ENCODE data around the gene ODC1. TPM values are rescaled to one million over a fixed set of nuclear protein-coding genes. Genes with fewer than 3 reads are reported as not detected.

The ODC1 gene
- total RNA-seq, 1 experiment from 2014 or later = 46.6 TPM

DNA sequence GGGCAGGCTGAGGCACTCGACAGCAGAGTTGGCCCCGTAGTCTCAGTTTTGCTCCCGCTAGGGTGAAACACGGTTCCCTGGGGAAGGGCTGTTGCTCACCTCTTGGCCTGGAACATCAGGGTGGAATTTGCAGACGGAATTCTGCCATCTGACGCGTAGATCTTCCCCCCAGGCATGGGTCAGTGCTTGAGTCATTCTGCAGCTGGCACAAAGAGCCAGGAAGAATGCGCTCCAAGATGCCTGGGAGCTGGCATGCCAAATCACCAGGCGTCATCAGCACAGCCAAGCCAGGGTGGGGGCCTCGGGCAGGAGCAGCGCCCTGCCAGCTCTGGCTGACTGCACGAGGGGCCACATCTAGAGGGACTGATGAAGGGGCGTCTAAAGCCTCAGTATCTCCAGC is 42.7 kb downstream of the ODC1 start:
- no peak overlapping the region for H3K27ac Mint-ChIP-seq
- DNase-seq (ENCODE audit: low spot score) (no peak), ATAC-seq (no peak)
- TF ChIP-seq, protein P1, sequence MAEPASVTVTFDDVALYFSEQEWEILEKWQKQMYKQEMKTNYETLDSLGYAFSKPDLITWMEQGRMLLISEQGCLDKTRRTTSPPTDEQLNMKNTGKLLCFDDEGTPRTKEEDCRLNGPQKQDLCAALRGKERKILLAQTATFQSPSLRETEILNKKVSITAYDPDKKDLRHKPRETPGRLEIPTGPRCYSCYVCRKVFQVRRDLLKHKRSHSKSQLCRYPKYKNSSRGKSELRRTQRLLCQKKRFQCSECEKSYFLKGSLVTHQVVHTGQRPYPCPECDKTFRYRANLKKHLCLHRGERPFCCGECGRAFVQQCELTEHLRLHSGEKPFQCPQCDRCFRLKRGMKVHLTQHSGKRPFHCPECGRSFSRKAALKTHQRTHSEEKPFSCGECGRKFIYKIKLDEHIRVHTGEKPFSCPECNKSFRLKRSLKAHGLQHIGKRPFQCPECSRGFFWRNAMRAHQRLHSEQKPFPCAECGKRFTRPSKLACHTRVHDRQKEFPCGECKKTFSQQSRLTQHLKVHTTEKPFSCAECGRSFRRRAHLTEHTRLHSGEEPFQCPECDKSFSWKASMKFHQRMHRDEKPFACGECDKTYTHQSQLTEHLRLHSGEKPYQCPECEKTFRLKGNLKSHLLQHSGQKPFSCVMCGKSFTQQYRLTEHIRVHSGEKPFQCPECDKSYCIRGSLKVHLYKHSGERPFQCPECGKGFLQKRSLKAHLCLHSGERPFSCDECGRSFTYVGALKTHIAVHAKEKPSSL (CRISPR knock-in tag; conservative IDR thresholded peaks at IDR 0.05) = no peak
- TF ChIP-seq, protein P2, sequence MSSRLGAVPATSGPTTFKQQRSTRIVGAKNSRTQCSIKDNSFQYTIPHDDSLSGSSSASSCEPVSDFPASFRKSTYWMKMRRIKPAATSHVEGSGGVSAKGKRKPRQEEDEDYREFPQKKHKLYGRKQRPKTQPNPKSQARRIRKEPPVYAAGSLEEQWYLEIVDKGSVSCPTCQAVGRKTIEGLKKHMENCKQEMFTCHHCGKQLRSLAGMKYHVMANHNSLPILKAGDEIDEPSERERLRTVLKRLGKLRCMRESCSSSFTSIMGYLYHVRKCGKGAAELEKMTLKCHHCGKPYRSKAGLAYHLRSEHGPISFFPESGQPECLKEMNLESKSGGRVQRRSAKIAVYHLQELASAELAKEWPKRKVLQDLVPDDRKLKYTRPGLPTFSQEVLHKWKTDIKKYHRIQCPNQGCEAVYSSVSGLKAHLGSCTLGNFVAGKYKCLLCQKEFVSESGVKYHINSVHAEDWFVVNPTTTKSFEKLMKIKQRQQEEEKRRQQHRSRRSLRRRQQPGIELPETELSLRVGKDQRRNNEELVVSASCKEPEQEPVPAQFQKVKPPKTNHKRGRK (CRISPR knock-in tag; IDR thresholded peaks at IDR 0.05; ENCODE audit: borderline replicate concordance) = no peak
- no peak for TF ChIP-seq RELA (CRISPR knock-in tag; IDR thresholded peaks at IDR 0.05; ENCODE audit: borderline replicate concordance)
- TF ChIP-seq, protein P3, sequence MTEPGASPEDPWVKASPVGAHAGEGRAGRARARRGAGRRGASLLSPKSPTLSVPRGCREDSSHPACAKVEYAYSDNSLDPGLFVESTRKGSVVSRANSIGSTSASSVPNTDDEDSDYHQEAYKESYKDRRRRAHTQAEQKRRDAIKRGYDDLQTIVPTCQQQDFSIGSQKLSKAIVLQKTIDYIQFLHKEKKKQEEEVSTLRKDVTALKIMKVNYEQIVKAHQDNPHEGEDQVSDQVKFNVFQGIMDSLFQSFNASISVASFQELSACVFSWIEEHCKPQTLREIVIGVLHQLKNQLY (CRISPR knock-in tag; IDR thresholded peaks at IDR 0.05) = no peak
- TF ChIP-seq, protein P4, sequence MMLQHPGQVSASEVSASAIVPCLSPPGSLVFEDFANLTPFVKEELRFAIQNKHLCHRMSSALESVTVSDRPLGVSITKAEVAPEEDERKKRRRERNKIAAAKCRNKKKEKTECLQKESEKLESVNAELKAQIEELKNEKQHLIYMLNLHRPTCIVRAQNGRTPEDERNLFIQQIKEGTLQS (CRISPR knock-in tag; conservative IDR thresholded peaks at IDR 0.05) = no peak
- no peak for TF ChIP-seq GABPB1 (CRISPR knock-in tag; IDR thresholded peaks at IDR 0.05)
- TF ChIP-seq FOXK1 (CRISPR knock-in tag; IDR thresholded peaks at IDR 0.05) = no peak
- no peak for TF ChIP-seq GRHL2 (CRISPR knock-in tag; IDR thresholded peaks at IDR 0.05; ENCODE audit: insufficient replicate concordance, severe bottlenecking)
- TF ChIP-seq CREM (CRISPR knock-in tag; IDR thresholded peaks at IDR 0.05) = no peak
- TF ChIP-seq, protein P5, sequence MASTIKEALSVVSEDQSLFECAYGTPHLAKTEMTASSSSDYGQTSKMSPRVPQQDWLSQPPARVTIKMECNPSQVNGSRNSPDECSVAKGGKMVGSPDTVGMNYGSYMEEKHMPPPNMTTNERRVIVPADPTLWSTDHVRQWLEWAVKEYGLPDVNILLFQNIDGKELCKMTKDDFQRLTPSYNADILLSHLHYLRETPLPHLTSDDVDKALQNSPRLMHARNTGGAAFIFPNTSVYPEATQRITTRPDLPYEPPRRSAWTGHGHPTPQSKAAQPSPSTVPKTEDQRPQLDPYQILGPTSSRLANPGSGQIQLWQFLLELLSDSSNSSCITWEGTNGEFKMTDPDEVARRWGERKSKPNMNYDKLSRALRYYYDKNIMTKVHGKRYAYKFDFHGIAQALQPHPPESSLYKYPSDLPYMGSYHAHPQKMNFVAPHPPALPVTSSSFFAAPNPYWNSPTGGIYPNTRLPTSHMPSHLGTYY (CRISPR knock-in tag; IDR thresholded peaks at IDR 0.05) = no peak
- TF ChIP-seq, protein P6, sequence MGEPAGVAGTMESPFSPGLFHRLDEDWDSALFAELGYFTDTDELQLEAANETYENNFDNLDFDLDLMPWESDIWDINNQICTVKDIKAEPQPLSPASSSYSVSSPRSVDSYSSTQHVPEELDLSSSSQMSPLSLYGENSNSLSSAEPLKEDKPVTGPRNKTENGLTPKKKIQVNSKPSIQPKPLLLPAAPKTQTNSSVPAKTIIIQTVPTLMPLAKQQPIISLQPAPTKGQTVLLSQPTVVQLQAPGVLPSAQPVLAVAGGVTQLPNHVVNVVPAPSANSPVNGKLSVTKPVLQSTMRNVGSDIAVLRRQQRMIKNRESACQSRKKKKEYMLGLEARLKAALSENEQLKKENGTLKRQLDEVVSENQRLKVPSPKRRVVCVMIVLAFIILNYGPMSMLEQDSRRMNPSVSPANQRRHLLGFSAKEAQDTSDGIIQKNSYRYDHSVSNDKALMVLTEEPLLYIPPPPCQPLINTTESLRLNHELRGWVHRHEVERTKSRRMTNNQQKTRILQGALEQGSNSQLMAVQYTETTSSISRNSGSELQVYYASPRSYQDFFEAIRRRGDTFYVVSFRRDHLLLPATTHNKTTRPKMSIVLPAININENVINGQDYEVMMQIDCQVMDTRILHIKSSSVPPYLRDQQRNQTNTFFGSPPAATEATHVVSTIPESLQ (CRISPR knock-in tag; IDR thresholded peaks at IDR 0.05) = no peak
- TF ChIP-seq, protein P7, sequence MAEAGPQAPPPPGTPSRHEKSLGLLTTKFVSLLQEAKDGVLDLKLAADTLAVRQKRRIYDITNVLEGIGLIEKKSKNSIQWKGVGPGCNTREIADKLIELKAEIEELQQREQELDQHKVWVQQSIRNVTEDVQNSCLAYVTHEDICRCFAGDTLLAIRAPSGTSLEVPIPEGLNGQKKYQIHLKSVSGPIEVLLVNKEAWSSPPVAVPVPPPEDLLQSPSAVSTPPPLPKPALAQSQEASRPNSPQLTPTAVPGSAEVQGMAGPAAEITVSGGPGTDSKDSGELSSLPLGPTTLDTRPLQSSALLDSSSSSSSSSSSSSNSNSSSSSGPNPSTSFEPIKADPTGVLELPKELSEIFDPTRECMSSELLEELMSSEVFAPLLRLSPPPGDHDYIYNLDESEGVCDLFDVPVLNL (CRISPR knock-in tag; IDR thresholded peaks at IDR 0.05; ENCODE audit: borderline replicate concordance, low read depth) = no peak
- TF ChIP-seq, protein P8, sequence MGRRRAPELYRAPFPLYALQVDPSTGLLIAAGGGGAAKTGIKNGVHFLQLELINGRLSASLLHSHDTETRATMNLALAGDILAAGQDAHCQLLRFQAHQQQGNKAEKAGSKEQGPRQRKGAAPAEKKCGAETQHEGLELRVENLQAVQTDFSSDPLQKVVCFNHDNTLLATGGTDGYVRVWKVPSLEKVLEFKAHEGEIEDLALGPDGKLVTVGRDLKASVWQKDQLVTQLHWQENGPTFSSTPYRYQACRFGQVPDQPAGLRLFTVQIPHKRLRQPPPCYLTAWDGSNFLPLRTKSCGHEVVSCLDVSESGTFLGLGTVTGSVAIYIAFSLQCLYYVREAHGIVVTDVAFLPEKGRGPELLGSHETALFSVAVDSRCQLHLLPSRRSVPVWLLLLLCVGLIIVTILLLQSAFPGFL (CRISPR knock-in tag; IDR thresholded peaks at IDR 0.05; ENCODE audit: borderline replicate concordance) = no peak
- TF ChIP-seq SMAD4 (CRISPR knock-in tag; IDR thresholded peaks at IDR 0.05) = no peak
- TF ChIP-seq, protein P9, sequence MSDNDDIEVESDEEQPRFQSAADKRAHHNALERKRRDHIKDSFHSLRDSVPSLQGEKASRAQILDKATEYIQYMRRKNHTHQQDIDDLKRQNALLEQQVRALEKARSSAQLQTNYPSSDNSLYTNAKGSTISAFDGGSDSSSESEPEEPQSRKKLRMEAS (CRISPR knock-in tag; IDR thresholded peaks at IDR 0.05) = no peak
- no peak for TF ChIP-seq CREB1 (CRISPR knock-in tag; IDR thresholded peaks at IDR 0.05)
- no peak for TF ChIP-seq IRF2 (CRISPR knock-in tag; IDR thresholded peaks at IDR 0.05; ENCODE audit: borderline replicate concordance, low read depth)
- TF ChIP-seq ZNF138 (CRISPR knock-in tag; conservative IDR thresholded peaks at IDR 0.05) = no peak
- ChIA-PET POLR2A (no interaction called here), CTCF (interaction anchor here (1.2 to 2.1 kb wide), 2 partner anchors 29 to 263 kb away, joined by 3 to 6 read pairs; no protein-coding TSS in a partner anchor)
- no peak overlapping the region for H3K4me3 Mint-ChIP-seq
- no peaks in the 10 kb centered on the region for H3K27me3 Mint-ChIP-seq (ENCODE audit: low read depth)
- H3K9me3 Mint-ChIP-seq = no peaks in the 10 kb centered on the region
- H3K36me3 Mint-ChIP-seq = peaks cover 3% of the 10 kb centered on the region; the same call in 1 of the 2 replicates
- H3K4me1 Mint-ChIP-seq = peaks cover 9% of the 10 kb centered on the region
